Stimulated activated naive B cell treated with anti-CD40 and anti-IgM and Interleukin-4, amounts not matched to agents 10 μg/mL and 1 μg/mL and 100 μg/mL, for 72 hours (primary cell): ENCODE data around the gene LAMA5.

Experiments
- ATAC-seq, 2 donors: fragments of 150-1000 bp; cut with Tn5 transposase; replicated peaks; 2 replicates each; pipeline ENCODE4 v1.10.0; 2021; ENCODE audit warnings: moderate library complexity in 1 of 2
- DNase-seq: peaks from one replicate; pipeline ENCODE4 v3.0.0; 2021
- H3K27ac Mint-ChIP-seq: one replicate; pipeline ENCODE4 v1.8.0; 2022; ENCODE audit warnings: mild to moderate bottlenecking, mixed read lengths
- H3K27me3 Mint-ChIP-seq, 2 donors: one replicate each; pipeline ENCODE4 v1.8.0; 2022; ENCODE audit warnings: mixed read lengths in 2 of 2
- H3K36me3 Mint-ChIP-seq, 2 donors: one replicate each; pipeline ENCODE4 v1.8.0; 2022; ENCODE audit warnings: mixed read lengths in 2 of 2, mild to moderate bottlenecking in 1 of 2
- H3K4me1 Mint-ChIP-seq, 2 donors: one replicate each; pipeline ENCODE4 v1.8.0; 2022; ENCODE audit warnings: mixed read lengths in 2 of 2, mild to moderate bottlenecking in 1 of 2
- H3K4me3 Mint-ChIP-seq, 2 donors: one replicate each; pipeline ENCODE4 v1.8.0; 2022; ENCODE audit warnings: mild to moderate bottlenecking in 2 of 2, mixed read lengths in 2 of 2, moderate library complexity in 1 of 2
- H3K9me3 Mint-ChIP-seq, 2 donors: one replicate each; pipeline ENCODE4 v1.8.0; 2022; ENCODE audit warnings: mixed read lengths in 2 of 2, mild to moderate bottlenecking in 1 of 2

Gene LAMA5

GRCh38 chr20:62367136-62367632, at the start of gene LAMA5:
TSS of gene LAMA5 (minus strand) at chr20:62367312. CDS start at chr20:62367245, 67 bp downstream.
- H3K4me3 Mint-ChIP-seq, result peak within 1 kb of the TSS; percentile 83 to 84

GRCh38 chr20:62415354-62416111, 48.4 kb upstream of the LAMA5 start:
- DNase-seq (no peak), ATAC-seq (no peak)
- no peak overlapping the region for H3K27ac Mint-ChIP-seq
- H3K4me3 Mint-ChIP-seq, result no peak overlapping the region
- H3K4me1 Mint-ChIP-seq, result peaks cover 0 to 2% of the 10 kb centered on the region in 2 donors
- no peaks in the 10 kb centered on the region for H3K36me3 Mint-ChIP-seq
- peaks cover 4 to 17% of the 10 kb centered on the region in 2 donors for H3K27me3 Mint-ChIP-seq
- no peaks in the 10 kb centered on the region for H3K9me3 Mint-ChIP-seq

More at GRCh38 chr20:62367136-62367632, at the start of gene LAMA5:
- H3K27me3 Mint-ChIP-seq, result peaks cover 6 to 7% of the 10 kb centered on the region in 2 donors
- peak; percentile 42 to 59 for ATAC-seq
- H3K27ac Mint-ChIP-seq, result peak within 1 kb of the TSS; percentile 47
- H3K4me1 Mint-ChIP-seq, result peaks cover 27 to 51% of the 10 kb centered on the region in 2 donors
- H3K36me3 Mint-ChIP-seq, result no peaks in the 10 kb centered on the region
- DNase-seq, result no peak
- no peaks in the 10 kb centered on the region for H3K9me3 Mint-ChIP-seq

GRCh38 chr20:62413896-62414481, 46.9 kb upstream of the LAMA5 start:
- H3K36me3 Mint-ChIP-seq, result no peaks in the 10 kb centered on the region
- no peak for ATAC-seq
- no peak for DNase-seq
- peaks cover 10 to 17% of the 10 kb centered on the region in 2 donors for H3K4me1 Mint-ChIP-seq
- no peak overlapping the region for H3K4me3 Mint-ChIP-seq
- H3K27me3 Mint-ChIP-seq, result peaks cover 8 to 12% of the 10 kb centered on the region in 2 donors
- no peaks in the 10 kb centered on the region for H3K9me3 Mint-ChIP-seq
- no peak overlapping the region for H3K27ac Mint-ChIP-seq

GRCh38 chr20:62413025-62413570, 46.0 kb upstream of the LAMA5 start:
- Mint-ChIP-seq H3K9me3 (no peaks in the 10 kb centered on the region), H3K27ac (no peak overlapping the region), H3K4me3 (no peak overlapping the region), H3K36me3 (no peaks in the 10 kb centered on the region), H3K4me1 (peaks cover 14 to 17% of the 10 kb centered on the region in 2 donors), H3K27me3 (peaks cover 5 to 8% of the 10 kb centered on the region in 2 donors)
- DNase-seq, result no peak
- ATAC-seq, result no peak

GRCh38 chr20:62412194-62413024, 45.3 kb upstream of the LAMA5 start:
- Mint-ChIP-seq H3K27me3 (peaks cover 0 to 3% of the 10 kb centered on the region in 2 donors), H3K27ac (no peak overlapping the region), H3K4me1 (peaks cover 14 to 22% of the 10 kb centered on the region in 2 donors), H3K4me3 (no peak overlapping the region), H3K36me3 (no peaks in the 10 kb centered on the region), H3K9me3 (no peaks in the 10 kb centered on the region)
- DNase-seq (no peak), ATAC-seq (no peak)

GRCh38 chr20:62411479-62412193, 44.5 kb upstream of the LAMA5 start:
- Mint-ChIP-seq H3K9me3 (no peaks in the 10 kb centered on the region), H3K4me1 (peaks cover 14 to 24% of the 10 kb centered on the region in 2 donors), H3K27me3 (peaks cover 0 to 3% of the 10 kb centered on the region in 2 donors), H3K36me3 (no peaks in the 10 kb centered on the region), H3K27ac (no peak overlapping the region), H3K4me3 (no peak overlapping the region)
- ATAC-seq (no peak), DNase-seq (no peak)

GRCh38 chr20:62410746-62411478, 43.8 kb upstream of the LAMA5 start:
- DNase-seq (no peak), ATAC-seq (no peak)
- Mint-ChIP-seq H3K27me3 (peaks cover 0 to 3% of the 10 kb centered on the region in 2 donors), H3K36me3 (no peaks in the 10 kb centered on the region), H3K9me3 (no peaks in the 10 kb centered on the region), H3K4me1 (peaks cover 17 to 31% of the 10 kb centered on the region in 2 donors), H3K4me3 (no peak overlapping the region), H3K27ac (no peak overlapping the region)

- DNase-seq (no peak), ATAC-seq (peak; percentile 17 to 21)
- H3K27ac Mint-ChIP-seq, result no peak overlapping the region
These were observed 43.0 kb upstream of the LAMA5 start for GRCh38 chr20:62409931-62410745.

GRCh38 chr20:62409086-62409853, 42.2 kb upstream of the LAMA5 start:
- H3K4me3 Mint-ChIP-seq, result no peak overlapping the region
- ATAC-seq (no peak), DNase-seq (no peak)
- H3K9me3 Mint-ChIP-seq, result no peaks in the 10 kb centered on the region
- no peak overlapping the region for H3K27ac Mint-ChIP-seq
- H3K27me3 Mint-ChIP-seq, result peaks cover 0 to 3% of the 10 kb centered on the region in 2 donors
- H3K4me1 Mint-ChIP-seq, result peaks cover 27 to 41% of the 10 kb centered on the region in 2 donors
- no peaks in the 10 kb centered on the region for H3K36me3 Mint-ChIP-seq

More at GRCh38 chr20:62409931-62410745, 43.0 kb upstream of the LAMA5 start:
- Mint-ChIP-seq H3K4me1 (peaks cover 24 to 39% of the 10 kb centered on the region in 2 donors), H3K9me3 (no peaks in the 10 kb centered on the region), H3K27me3 (peaks cover 0 to 3% of the 10 kb centered on the region in 2 donors), H3K36me3 (no peaks in the 10 kb centered on the region), H3K4me3 (peak overlapping the region; percentile 43 to 56)

- no peaks in the 10 kb centered on the region for H3K36me3 Mint-ChIP-seq
- ATAC-seq, result no peak
- peaks cover 27 to 41% of the 10 kb centered on the region in 2 donors for H3K4me1 Mint-ChIP-seq
- no peak for DNase-seq
- peaks cover 0 to 3% of the 10 kb centered on the region in 2 donors for H3K27me3 Mint-ChIP-seq
- H3K27ac Mint-ChIP-seq, result no peak overlapping the region
- H3K9me3 Mint-ChIP-seq, result no peaks in the 10 kb centered on the region
- no peak overlapping the region for H3K4me3 Mint-ChIP-seq
These were observed 41.5 kb upstream of the LAMA5 start for GRCh38 chr20:62408640-62409039.

- Mint-ChIP-seq H3K36me3 (peaks cover 0 to 3% of the 10 kb centered on the region in 2 donors), H3K4me1 (peaks cover 27 to 46% of the 10 kb centered on the region in 2 donors), H3K9me3 (no peaks in the 10 kb centered on the region), H3K27me3 (peaks cover 0 to 3% of the 10 kb centered on the region in 2 donors), H3K4me3 (peak overlapping the region; percentile 22 to 84), H3K27ac (no peak overlapping the region)
- no peak for ATAC-seq
- no peak for DNase-seq
These were observed 40.9 kb upstream of the LAMA5 start for GRCh38 chr20:62408055-62408454.
